ENCODE data around the gene TLX2.

DNA sequence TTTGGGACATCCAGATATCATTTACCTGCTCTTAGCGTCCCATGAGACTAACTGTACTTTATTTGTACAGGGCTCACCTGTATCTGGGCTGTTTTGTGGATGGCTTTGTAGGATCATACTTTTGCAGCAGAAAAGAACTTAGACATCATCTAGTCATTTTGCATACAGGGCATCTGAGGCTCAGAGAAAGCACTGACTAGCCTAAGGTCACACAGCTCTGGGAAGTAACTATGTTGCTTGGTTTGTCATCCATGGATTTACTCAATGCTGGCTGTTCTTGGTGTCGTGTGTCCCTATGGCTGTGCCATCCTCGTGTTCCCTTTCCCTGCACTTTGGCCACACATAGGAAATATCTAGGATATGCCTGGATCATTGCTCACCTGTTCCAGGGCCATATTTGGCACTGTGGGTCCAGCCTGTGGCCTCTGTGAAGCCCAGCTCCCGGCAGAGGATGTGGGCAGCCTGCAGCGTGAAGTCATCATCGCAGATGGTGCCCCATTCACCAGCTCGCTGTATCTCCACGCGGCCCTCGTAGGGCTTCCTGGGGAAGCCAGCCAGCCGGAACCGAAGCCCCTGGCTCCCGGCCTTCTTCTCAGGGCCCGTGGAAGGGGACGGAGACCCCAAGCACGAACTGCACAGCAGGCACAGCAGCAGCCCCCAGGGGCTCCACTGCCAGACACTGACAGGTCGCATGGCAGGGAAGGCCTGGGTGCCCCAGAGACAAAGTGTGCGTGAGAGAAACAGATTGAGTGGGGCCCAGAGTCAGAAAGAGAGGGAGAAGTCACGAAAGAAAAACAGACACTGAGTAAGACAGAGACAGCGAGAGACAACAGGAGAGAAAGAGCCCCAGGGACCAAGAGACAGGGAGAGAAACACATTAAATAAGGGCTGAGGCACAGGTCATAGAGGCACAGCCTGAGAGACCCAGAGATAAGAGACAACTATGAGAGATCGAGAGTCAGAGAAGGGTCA is 38.0 kb downstream of the TLX2 start:
- TF ChIP-seq CTCF (IDR thresholded peaks at IDR 0.05): no peak
- no peak for TF ChIP-seq POLR2A (IDR thresholded peaks at IDR 0.05)

Data from sigmoid colon (tissue), 3 donors.